ENCODE measurements around the gene CDK5.

CDK5 gene

GRCh38 chr7:151010307-151011096 is 47.2 kb downstream of the CDK5 start:
- H3K4me3 ChIP-seq (ENCODE audit: low read length), result no peak overlapping the region
- TF ChIP-seq ZNF274 (IDR thresholded peaks at IDR 0.05; ENCODE audit: low read depth, low read length), result no peak

- H3K4me3 ChIP-seq (ENCODE audit: low read length), result no peak overlapping the region
- no peak for TF ChIP-seq ZNF274 (IDR thresholded peaks at IDR 0.05; ENCODE audit: low read depth, low read length)
Observed at GRCh38 chr7:151010037-151010306, 47.7 kb downstream of the CDK5 start.

- TF ChIP-seq ZNF274 (IDR thresholded peaks at IDR 0.05; ENCODE audit: low read depth, low read length), result no peak
- no peak overlapping the region for H3K4me3 ChIP-seq (ENCODE audit: low read length)
Observed at GRCh38 chr7:151009327-151010036, 48.2 kb downstream of the CDK5 start.

- TF ChIP-seq ZNF274 (IDR thresholded peaks at IDR 0.05; ENCODE audit: low read depth, low read length), result no peak
- H3K4me3 ChIP-seq (ENCODE audit: low read length), result peak overlapping the region; percentile 20; the same call in 1 of the 2 replicates
Observed at GRCh38 chr7:151008511-151009323, 49.0 kb downstream of the CDK5 start.

GRCh38 chr7:151008143-151008510 is 49.6 kb downstream of the CDK5 start:
- H3K4me3 ChIP-seq (ENCODE audit: low read length), result peak overlapping the region; percentile 20; the same call in 1 of the 2 replicates
- TF ChIP-seq ZNF274 (IDR thresholded peaks at IDR 0.05; ENCODE audit: low read depth, low read length), result no peak

GRCh38 chr7:151007469-151007898 is 50.2 kb downstream of the CDK5 start:
- no peak for TF ChIP-seq ZNF274 (IDR thresholded peaks at IDR 0.05; ENCODE audit: low read depth, low read length)
- no peak overlapping the region for H3K4me3 ChIP-seq (ENCODE audit: low read length)

GRCh38 chr7:151006590-151007300 is 51.0 kb downstream of the CDK5 start:
- no peak for TF ChIP-seq ZNF274 (IDR thresholded peaks at IDR 0.05; ENCODE audit: low read depth, low read length)
- H3K4me3 ChIP-seq (ENCODE audit: low read length), result no peak overlapping the region

GRCh38 chr7:151005566-151005965 is 52.1 kb downstream of the CDK5 start:
- TF ChIP-seq ZNF274 (IDR thresholded peaks at IDR 0.05; ENCODE audit: low read depth, low read length), result no peak
- H3K4me3 ChIP-seq (ENCODE audit: low read length), result no peak overlapping the region
